GM18519 (cell line): ENCODE measurements around the gene RAB11FIP5.
A peak's percentile ranks its signal among the peaks of the same experiment; 100 is the strongest.

Source experiments
- ATAC-seq: cut with Tn5 transposase; IDR thresholded peaks from one replicate; pipeline ENCODE4 v1.9.1; 2021; ENCODE audit warnings: mild to moderate bottlenecking, moderate library complexity; ENCODE audit not compliant: unreplicated experiment, low FRiP score

RAB11FIP5 gene

GRCh38 chr2:73087311-73087710 is 25.4 kb downstream of the RAB11FIP5 start:
- ATAC-seq, result no peak

- ATAC-seq, result peak; percentile 74
Measured at GRCh38 chr2:73085691-73086090, 27.1 kb downstream of the RAB11FIP5 start.

- no peak for ATAC-seq
Measured at GRCh38 chr2:73084971-73085370, 27.8 kb downstream of the RAB11FIP5 start.

- no peak for ATAC-seq
Measured at GRCh38 chr2:73083886-73084800, 28.6 kb downstream of the RAB11FIP5 start.

GRCh38 chr2:73082523-73083410 is 30.0 kb downstream of the RAB11FIP5 start:
- no peak for ATAC-seq

GRCh38 chr2:73081181-73081671 is 31.5 kb downstream of the RAB11FIP5 start:
- no peak for ATAC-seq

- ATAC-seq, result no peak
Measured at GRCh38 chr2:73080321-73081131, 32.2 kb downstream of the RAB11FIP5 start.

- no peak for ATAC-seq
Measured at GRCh38 chr2:73079636-73080035, 33.1 kb downstream of the RAB11FIP5 start.

GRCh38 chr2:73078457-73079411 is 34.0 kb downstream of the RAB11FIP5 start:
- no peak for ATAC-seq

GRCh38 chr2:73077424-73077795 is 35.3 kb downstream of the RAB11FIP5 start:
- no peak for ATAC-seq

- ATAC-seq, result no peak
Measured at GRCh38 chr2:73076701-73077423, 35.9 kb downstream of the RAB11FIP5 start.

- no peak for ATAC-seq
Measured at GRCh38 chr2:73075477-73076373, 37.0 kb downstream of the RAB11FIP5 start.

GRCh38 chr2:73074110-73075069 is 38.4 kb downstream of the RAB11FIP5 start:
- no peak for ATAC-seq

GRCh38 chr2:73072416-73072815 is 40.3 kb downstream of the RAB11FIP5 start:
- no peak for ATAC-seq

GRCh38 chr2:73072129-73072395 is 40.7 kb downstream of the RAB11FIP5 start:
- ATAC-seq, result no peak

GRCh38 chr2:73071360-73072128 is 41.2 kb downstream of the RAB11FIP5 start, which contains the start of gene SFXN5:
Gene SFXN5, minus strand, starts transcription at chr2:73071712. Its CDS starts 7 bp downstream, at chr2:73071705.
- peak; percentile 84 for ATAC-seq
